ENCODE data around the gene SAMD4A.
"Not testable (repeated sequence)": the region's sequence is repeated elsewhere in the genome, so short reads cannot be mapped to it uniquely, and the experiment has no call there.

SAMD4A gene

GRCh38 chr14:54785778-54786770, 219.1 kb downstream of the SAMD4A start:
- no peak for FAIRE-seq

- FAIRE-seq: no peak
These were observed 219.9 kb downstream of the SAMD4A start for GRCh38 chr14:54786838-54787237.

GRCh38 chr14:54787261-54787660, 220.3 kb downstream of the SAMD4A start:
- FAIRE-seq: no peak

- FAIRE-seq: no peak
These were observed 221.8 kb downstream of the SAMD4A start for GRCh38 chr14:54788701-54789100.

- no peak for FAIRE-seq
These were observed 222.2 kb downstream of the SAMD4A start for GRCh38 chr14:54789166-54789565.

- FAIRE-seq: no peak
These were observed 223.0 kb downstream of the SAMD4A start for GRCh38 chr14:54789781-54790480.

GRCh38 chr14:54791001-54791400, 224.1 kb downstream of the SAMD4A start:
- no peak for FAIRE-seq

GRCh38 chr14:54792288-54792687, 225.4 kb downstream of the SAMD4A start:
- no peak for FAIRE-seq

GRCh38 chr14:54794159-54794558, 227.2 kb downstream of the SAMD4A start:
- no peak for FAIRE-seq

GRCh38 chr14:54794796-54795195, 227.9 kb downstream of the SAMD4A start:
- FAIRE-seq: no peak

- no peak for FAIRE-seq
These were observed 230.0 kb downstream of the SAMD4A start for GRCh38 chr14:54796961-54797360.

- FAIRE-seq: no peak
These were observed 230.6 kb downstream of the SAMD4A start for GRCh38 chr14:54797556-54797955.

- no peak for FAIRE-seq
These were observed 231.1 kb downstream of the SAMD4A start for GRCh38 chr14:54797986-54798385.

GRCh38 chr14:54798465-54799124, 231.7 kb downstream of the SAMD4A start:
- no peak for FAIRE-seq

GRCh38 chr14:54801482-54801881, 234.6 kb downstream of the SAMD4A start:
- not testable (repeated sequence) for FAIRE-seq

GRCh38 chr14:54803396-54803795, 236.5 kb downstream of the SAMD4A start:
- FAIRE-seq: no peak

GRCh38 chr14:54803926-54804537, 237.1 kb downstream of the SAMD4A start:
- FAIRE-seq: no peak

GRCh38 chr14:54804538-54805041, 237.7 kb downstream of the SAMD4A start:
- FAIRE-seq: no peak

GRCh38 chr14:54805070-54805444, 238.1 kb downstream of the SAMD4A start:
- FAIRE-seq: no peak

GRCh38 chr14:54805445-54806322, 238.8 kb downstream of the SAMD4A start:
- FAIRE-seq: no peak

- no peak for FAIRE-seq
These were observed 239.7 kb downstream of the SAMD4A start for GRCh38 chr14:54806616-54807015.

GRCh38 chr14:54807428-54807827, 240.5 kb downstream of the SAMD4A start:
- no peak for FAIRE-seq
